Stimulated activated CD8-positive, alpha-beta memory T cell treated with anti-CD3 and anti-CD28 coated beads, Interleukin-7, amount 100 ng/mL, for 1 hour (primary cell): ENCODE measurements around the gene POLR2L.
A peak's percentile ranks its signal among the peaks of the same experiment; 100 is the strongest.

Experiments
- DNase-seq, 2 donors: peaks; one replicate each; pipeline ENCODE4 v3.0.0-alpha.2; 2020; ENCODE audit warnings: low read depth in 2 of 2

POLR2L gene

DNA sequence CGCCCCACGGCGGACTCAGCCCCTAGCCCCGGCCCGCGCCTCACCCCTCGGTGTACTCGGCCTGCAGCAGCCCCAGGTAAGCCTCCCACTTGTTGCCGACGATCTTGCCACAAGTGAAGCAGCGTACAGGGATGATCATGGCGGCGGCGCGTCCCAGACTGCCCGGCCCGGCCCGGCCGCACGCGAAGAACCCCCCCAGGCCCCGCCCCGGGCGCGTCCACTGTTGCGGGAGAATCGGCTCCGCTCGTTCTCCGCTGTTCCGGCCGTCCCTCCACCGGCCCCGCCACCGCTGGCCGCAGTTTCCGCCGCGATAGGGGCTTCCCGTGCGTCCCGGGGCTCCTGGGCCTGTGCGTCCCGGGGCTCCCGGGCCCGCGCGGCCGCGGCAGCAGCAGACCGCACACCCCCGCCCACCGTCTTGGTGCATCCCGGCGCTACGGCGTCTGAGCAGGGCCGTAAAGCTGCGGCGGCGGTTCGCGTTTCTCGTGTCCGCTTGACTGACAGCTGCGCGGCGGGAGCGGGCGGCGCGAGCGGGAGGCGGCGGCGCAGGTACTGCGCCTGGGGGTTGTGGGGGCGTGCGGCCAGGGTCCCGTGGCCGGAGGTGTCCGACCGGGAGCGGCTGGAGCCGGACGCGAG is at the start of gene POLR2L, which contains the start of gene TSPAN4:
Gene POLR2L, minus strand, starts transcription at position 160 of the 633 bp plus-strand sequence. Its CDS starts 21 bp downstream, at position 139.
Gene TSPAN4, plus strand, starts transcription at position 483 of the 633 bp plus-strand sequence. CDS start 7,453 bp downstream, outside the sequence.
- DNase-seq = peak; percentile 75 to 82

GRCh38 chr11:890794-891540 is 48.6 kb upstream of the POLR2L start:
- DNase-seq = no peak

- DNase-seq = no peak
Observed at GRCh38 chr11:889687-890475, 47.6 kb upstream of the POLR2L start.

DNA sequence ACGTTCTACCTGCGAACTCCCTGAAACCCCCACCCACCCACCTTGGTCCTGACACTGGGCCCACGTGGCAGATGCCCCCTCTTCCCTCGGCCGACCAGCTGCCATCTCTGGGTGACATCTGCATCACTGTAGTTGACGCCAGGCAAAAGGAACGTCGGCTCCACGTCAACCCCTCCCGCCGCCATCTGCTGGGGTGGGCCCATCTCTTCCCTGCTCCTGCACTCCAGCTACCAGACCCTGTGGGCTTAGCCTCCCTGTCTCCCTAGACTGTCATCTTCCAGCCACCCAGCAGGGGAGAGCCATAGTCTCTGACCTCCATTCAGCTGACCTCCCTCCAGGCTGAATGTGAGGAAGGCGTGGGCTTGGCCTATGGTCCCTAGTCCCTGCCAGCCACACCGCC is 46.9 kb upstream of the POLR2L start:
- DNase-seq = no peak

- DNase-seq = no peak
Observed at GRCh38 chr11:888310-889212, 46.2 kb upstream of the POLR2L start.

DNA sequence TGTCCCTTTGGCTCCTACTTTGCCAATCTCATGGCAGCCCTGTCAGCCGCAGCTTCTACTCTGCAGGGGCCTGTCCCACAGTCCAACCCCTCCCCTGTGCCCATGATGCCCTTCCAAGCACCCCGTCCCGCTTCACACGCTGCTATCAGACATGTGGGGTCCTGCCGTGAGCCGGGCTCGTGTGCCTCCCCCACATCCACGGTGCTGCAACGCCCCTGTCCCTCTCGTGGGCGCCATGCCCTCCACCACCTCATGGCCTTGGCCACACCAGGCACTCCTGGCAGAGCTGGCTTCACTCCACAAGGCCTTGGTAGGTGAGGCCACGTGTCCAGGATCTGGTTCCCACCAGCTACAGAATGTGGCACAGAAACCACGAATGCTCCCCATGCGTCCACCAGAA is 45.3 kb upstream of the POLR2L start:
- no peak for DNase-seq

DNA sequence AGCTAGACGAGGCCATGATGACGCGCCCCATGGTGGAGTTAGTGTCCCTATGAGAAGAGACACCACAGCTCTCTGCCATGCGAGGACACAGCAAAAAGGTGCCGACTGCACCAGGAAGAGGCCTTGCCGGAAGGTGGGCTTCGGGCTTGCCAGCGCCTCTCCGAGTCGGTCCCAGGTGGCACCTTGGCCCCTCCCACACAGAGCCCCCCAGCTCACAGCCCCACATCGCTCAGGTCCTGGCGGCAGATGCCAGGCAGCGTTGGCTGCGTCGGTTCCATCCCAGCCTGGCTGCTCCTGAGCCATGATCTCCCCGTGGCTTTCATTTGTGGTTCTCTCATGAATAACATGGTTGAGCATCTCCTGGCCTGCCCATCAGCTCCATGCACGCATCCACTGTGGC is 44.2 kb upstream of the POLR2L start:
- DNase-seq = no peak

GRCh38 chr11:884578-885070 is 42.3 kb upstream of the POLR2L start:
- no peak for DNase-seq

DNA sequence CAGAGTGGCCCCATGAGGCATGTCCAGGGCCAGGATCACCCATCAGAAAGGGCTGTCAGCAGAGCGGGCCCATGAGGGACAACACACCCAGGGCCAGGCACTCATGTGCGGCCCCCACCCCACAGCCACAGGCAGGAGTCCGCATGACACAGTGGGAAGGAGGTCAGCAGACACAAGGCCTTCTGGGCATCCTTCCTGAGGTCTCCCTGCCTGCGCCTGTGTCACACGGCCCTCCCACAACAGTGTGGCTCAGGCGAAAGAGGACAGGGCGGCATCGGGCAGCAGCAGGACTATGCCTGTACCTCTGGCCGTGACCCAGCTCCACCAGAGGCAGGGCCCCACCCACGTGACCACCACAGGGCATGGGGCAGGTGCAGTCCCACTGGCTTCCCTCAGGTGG is 41.2 kb upstream of the POLR2L start:
- no peak for DNase-seq

DNA sequence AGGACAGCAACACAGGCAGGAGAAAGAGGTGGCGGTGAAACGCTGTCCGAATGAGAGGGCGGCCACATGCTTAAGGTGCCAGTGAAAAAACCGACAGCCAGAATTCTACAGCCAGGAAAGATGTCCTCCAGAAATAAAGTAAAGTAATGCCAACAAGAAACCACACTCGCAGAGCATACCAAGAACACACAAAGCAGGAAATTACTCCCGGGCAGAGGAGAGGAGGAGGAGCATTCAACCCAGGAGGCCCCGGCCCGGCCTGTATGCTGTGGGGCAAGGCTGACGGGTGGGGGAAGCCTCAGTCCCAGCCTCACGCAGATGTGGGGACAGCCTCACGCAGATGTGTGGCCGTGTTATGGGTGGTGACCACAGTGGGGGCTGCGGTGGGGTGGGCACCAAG is 40.3 kb upstream of the POLR2L start:
- no peak for DNase-seq

- no peak for DNase-seq
Observed at GRCh38 chr11:880447-880846, 38.1 kb upstream of the POLR2L start.

GRCh38 chr11:877565-877964 is 35.2 kb upstream of the POLR2L start:
- DNase-seq = no peak

DNA sequence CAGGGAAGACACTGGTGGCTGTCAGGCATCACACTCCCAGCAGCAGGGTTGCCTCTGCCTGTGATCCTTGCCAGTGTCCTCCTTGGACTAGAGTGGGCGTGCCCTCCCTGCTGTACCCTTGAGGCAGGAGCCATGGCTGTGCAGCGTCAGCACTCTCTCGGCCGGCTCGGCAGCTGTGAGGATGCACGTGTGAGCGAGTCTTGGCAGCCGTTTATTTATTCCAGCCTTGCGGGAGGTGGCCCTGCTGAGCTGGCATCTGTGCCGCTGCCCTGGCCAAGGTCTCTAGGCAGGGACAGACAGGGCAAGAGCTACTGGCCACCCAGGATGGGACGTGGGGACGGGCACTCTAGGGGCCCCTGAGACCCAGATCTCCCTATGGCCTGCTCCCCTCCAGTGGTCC is 34.2 kb upstream of the POLR2L start:
- DNase-seq = no peak

- no peak for DNase-seq
Observed at GRCh38 chr11:875769-876301, 33.5 kb upstream of the POLR2L start.

- DNase-seq = no peak
Observed at GRCh38 chr11:875203-875602, 32.9 kb upstream of the POLR2L start.

- no peak for DNase-seq
Observed at GRCh38 chr11:873706-874105, 31.4 kb upstream of the POLR2L start.

DNA sequence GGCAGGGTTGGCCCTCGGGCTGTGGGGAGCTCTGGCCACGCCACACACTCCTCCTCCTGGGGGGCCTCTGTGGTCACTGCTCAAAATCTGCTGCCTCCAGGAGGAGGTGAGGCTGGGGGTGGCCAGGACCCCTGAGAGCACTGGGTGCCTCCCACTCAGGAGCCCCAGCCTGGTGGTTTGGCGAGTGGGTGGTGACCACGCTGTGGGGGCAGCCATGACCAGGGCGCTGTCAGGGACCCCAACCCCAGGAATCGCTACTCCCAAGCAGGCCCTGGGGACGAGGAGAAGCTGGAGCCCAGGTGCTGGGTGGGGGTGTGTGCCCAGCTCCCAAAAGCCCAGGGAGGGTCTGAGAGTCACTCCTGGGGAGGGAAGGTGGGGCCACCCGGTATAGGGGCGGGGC is 30.5 kb upstream of the POLR2L start:
- DNase-seq = no peak

DNA sequence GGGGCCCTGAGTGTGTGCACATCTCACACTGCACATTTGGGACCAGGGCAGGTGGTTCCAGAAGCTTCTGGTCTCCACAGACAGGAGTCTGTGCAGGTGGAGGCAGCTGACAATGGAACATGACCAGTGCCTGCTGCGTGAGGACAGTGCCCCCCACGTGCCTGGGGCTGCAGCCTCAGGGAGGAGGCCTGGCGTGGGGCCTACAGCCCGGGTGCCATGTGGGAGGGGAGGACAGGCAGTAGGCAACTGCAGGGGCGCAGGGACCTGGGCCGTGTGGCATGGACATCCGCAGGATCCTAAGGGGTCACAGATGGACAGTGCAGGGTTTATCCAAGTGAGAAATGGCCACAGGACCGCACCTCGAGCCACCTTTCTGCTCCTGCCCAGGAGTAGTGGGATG is 29.1 kb upstream of the POLR2L start:
- DNase-seq = no peak

DNA sequence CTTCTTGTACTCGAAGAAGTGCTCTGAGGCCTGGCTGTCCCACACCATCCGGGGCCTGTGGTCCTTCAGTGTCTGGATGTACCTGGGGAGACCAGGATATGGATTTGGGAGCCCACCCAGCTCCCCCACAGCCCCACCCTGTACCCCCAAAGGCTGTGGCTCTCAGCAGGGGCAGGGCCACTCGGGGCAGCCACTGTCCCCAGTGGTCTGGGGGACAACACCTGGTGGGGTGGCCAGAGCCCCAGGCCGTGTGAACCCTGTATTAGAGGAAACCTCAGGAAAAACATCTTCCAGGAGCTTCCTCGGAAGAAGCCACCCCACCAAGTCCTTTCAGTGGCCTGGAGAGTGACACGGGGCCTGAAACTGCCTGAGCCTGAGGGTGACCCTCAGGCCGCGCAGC is 28.1 kb upstream of the POLR2L start:
- DNase-seq = no peak

DNA sequence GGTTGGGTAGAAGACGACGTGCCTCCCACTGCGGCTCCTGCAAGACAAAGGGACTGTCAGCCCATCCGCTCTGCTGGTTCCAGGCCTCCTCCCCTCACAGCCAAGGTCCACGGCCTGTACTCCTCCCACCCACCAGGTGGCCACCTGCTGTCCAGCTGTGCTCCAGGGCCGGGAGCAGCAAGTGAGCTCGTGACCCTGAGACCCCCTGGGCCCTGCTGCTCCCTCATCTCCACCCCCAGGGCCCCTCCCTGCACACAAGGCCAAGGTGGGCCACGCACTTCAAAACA is 27.7 kb upstream of the POLR2L start:
- no peak for DNase-seq

- no peak for DNase-seq
Observed at GRCh38 chr11:869399-870126, 27.2 kb upstream of the POLR2L start.
